GM10266 (cell line): ENCODE data around the gene RIMS3.

Source experiments
- DNase-seq: peaks from one replicate; pipeline ENCODE4 v3.0.0; 2012; ENCODE audit errors: extremely low spot score
- CTCF ChIP-seq: IDR thresholded peaks from 2 replicates; pipeline ENCODE4 v1.5.1; 2012; ENCODE audit warnings: mild to moderate bottlenecking, low read depth; ENCODE audit not compliant: control insufficient read depth, insufficient read depth; ENCODE audit errors: missing control alignments

RIMS3 gene

GRCh38 chr1:40626383-40626770, 39.1 kb downstream of the RIMS3 start:
- DNase-seq: no peak
- no peak for TF ChIP-seq CTCF

- DNase-seq: no peak
- no peak for TF ChIP-seq CTCF
Observed at GRCh38 chr1:40625476-40626382, 39.8 kb downstream of the RIMS3 start.

GRCh38 chr1:40625076-40625475, 40.4 kb downstream of the RIMS3 start:
- TF ChIP-seq CTCF: peak; percentile 27
- no peak for DNase-seq

GRCh38 chr1:40622936-40623629, 42.4 kb downstream of the RIMS3 start:
- TF ChIP-seq CTCF: no peak
- no peak for DNase-seq

- DNase-seq: no peak
- TF ChIP-seq CTCF: no peak
Observed at GRCh38 chr1:40621821-40622450, 43.5 kb downstream of the RIMS3 start.

- TF ChIP-seq CTCF: no peak
- DNase-seq: no peak
Observed at GRCh38 chr1:40620586-40621210, 44.8 kb downstream of the RIMS3 start.
